IPS-15b (cell line): Measurements from ENCODE around the gene EMP2.

ENCODE experiments used
- H3K27me3 ChIP-seq: one replicate; pipeline ENCODE4 v1.6.1; 2013; ENCODE audit warnings: low read length; ENCODE audit not compliant: control insufficient read depth, insufficient read depth
- H3K36me3 ChIP-seq: one replicate; pipeline ENCODE4 v1.6.1; 2013; ENCODE audit warnings: low read length; ENCODE audit not compliant: control insufficient read depth, insufficient read depth
- H3K4me1 ChIP-seq: one replicate; pipeline ENCODE4 v1.6.1; 2013; ENCODE audit warnings: mild to moderate bottlenecking, low read length; ENCODE audit not compliant: control insufficient read depth, insufficient read depth
- H3K4me3 ChIP-seq: one replicate; pipeline ENCODE4 v1.5.1; 2013; ENCODE audit warnings: low read depth, low read length
- H3K9ac ChIP-seq: one replicate; pipeline ENCODE4 v1.6.1; 2013; ENCODE audit warnings: low read depth, mild to moderate bottlenecking, low read length
- H3K9me3 ChIP-seq: one replicate; pipeline ENCODE4 v1.6.1; 2013; ENCODE audit warnings: mild to moderate bottlenecking, low read length; ENCODE audit not compliant: control insufficient read depth, insufficient read depth

The EMP2 gene

DNA sequence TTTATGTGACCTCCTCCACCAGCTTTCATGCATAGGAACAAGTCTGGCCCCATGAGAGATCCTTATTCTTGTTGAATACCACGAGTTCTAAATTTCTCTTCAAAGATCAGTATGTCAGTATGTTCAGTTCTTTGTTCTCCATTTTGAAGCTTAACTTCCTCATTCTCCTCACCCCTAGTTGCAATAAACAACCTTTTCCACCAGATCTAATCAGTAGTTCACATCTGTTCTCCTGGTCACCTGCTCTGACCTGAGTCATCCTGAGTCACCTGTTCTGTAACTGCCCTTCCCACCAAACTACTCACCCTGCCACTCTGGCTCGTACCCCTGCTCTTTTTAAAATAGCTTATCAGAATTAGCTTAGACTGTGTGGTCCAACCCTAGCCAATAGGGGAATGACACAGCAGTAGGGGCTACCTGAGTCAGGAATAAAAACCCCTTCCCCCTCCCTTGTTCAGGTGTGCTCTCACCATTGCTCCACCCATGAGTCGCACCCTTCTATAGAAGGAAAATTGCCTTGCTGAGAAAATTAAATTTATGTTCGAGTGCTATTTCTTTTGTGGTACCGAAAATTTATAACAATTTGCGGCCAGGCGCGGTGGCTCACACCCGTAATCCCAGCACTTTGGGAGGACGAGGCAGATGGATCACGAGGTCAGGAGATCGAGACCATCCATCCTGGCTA lies 94.6 kb downstream of the EMP2 start:
- Histone ChIP-seq H3K9me3 (peaks cover 8% of the 10 kb centered on the region), H3K4me3 (no peak overlapping the region), H3K36me3 (peaks cover 2% of the 10 kb centered on the region), H3K27me3 (no peaks in the 10 kb centered on the region), H3K9ac (no peak overlapping the region), H3K4me1 (no peaks in the 10 kb centered on the region)

GRCh38 chr16:10485159-10485558 lies 95.2 kb downstream of the EMP2 start:
- peaks cover 8% of the 10 kb centered on the region for H3K9me3 ChIP-seq
- H3K4me1 ChIP-seq, result no peaks in the 10 kb centered on the region
- H3K27me3 ChIP-seq, result no peaks in the 10 kb centered on the region
- no peak overlapping the region for H3K9ac ChIP-seq
- H3K36me3 ChIP-seq, result peaks cover 2% of the 10 kb centered on the region
- no peak overlapping the region for H3K4me3 ChIP-seq

- Histone ChIP-seq H3K4me1 (no peaks in the 10 kb centered on the region), H3K4me3 (no peak overlapping the region), H3K9me3 (peaks cover under 1% of the 10 kb centered on the region), H3K9ac (no peak overlapping the region), H3K27me3 (no peaks in the 10 kb centered on the region), H3K36me3 (peaks cover 2% of the 10 kb centered on the region)
These were observed 100.2 kb downstream of the EMP2 start for GRCh38 chr16:10480151-10480550.
